Mesenchymal stem cell (in vitro differentiated cells and primary cell): ENCODE data around the gene RBM4.
A peak's percentile ranks its signal among the peaks of the same experiment; 100 is the strongest.
"Not testable (repeated sequence)": the region's sequence is repeated elsewhere in the genome, so short reads cannot be mapped to it uniquely, and the experiment has no call there.

Experiments
- DNase-seq: peaks from one replicate; pipeline ENCODE4 v3.0.0-alpha.2; 2013
- H2AFZ ChIP-seq: one replicate; pipeline ENCODE4 v1.6.1; 2013; ENCODE audit warnings: low read depth, mild to moderate bottlenecking, control low read depth, inconsistent platforms, low read length, moderate library complexity
- H2AK5ac ChIP-seq: 2 replicates; pipeline ENCODE4 v1.6.1; 2013; ENCODE audit warnings: low read length, moderate library complexity, mild to moderate bottlenecking, inconsistent platforms; ENCODE audit not compliant: severe bottlenecking
- H2BK120ac ChIP-seq: one replicate; pipeline ENCODE4 v1.6.1; 2013; ENCODE audit warnings: low read depth, mild to moderate bottlenecking, inconsistent platforms, low read length, moderate library complexity
- H2BK12ac ChIP-seq, 2 experiments: one replicate each; pipeline ENCODE4 v1.6.1; 2013; ENCODE audit warnings: inconsistent platforms in 2 of 2, low read length in 2 of 2, mild to moderate bottlenecking in 2 of 2, moderate library complexity in 2 of 2, control low read depth in 1 of 2
- H2BK15ac ChIP-seq: one replicate; pipeline ENCODE4 v1.6.1; 2013; ENCODE audit warnings: mild to moderate bottlenecking, low read depth, inconsistent platforms; ENCODE audit not compliant: poor library complexity, severe bottlenecking
- H2BK5ac ChIP-seq: 2 replicates; pipeline ENCODE4 v1.6.1; 2013; ENCODE audit warnings: low read depth, mild to moderate bottlenecking, low read length, control low read depth, inconsistent platforms; ENCODE audit not compliant: poor library complexity, severe bottlenecking
- H3K14ac ChIP-seq, 2 experiments: one replicate each; pipeline ENCODE4 v1.6.1; 2013; ENCODE audit warnings: inconsistent platforms in 2 of 2, low read length in 2 of 2, control low read depth in 1 of 2, mild to moderate bottlenecking in 1 of 2, moderate library complexity in 1 of 2
- H3K18ac ChIP-seq, 2 experiments: one replicate each; pipeline ENCODE4 v1.6.1; 2013; ENCODE audit warnings: inconsistent platforms in 2 of 2, low read length in 2 of 2, control low read depth in 1 of 2, low read depth in 1 of 2, mild to moderate bottlenecking in 1 of 2
- H3K23ac ChIP-seq, 2 experiments: one replicate each; pipeline ENCODE4 v1.6.1; 2013; ENCODE audit warnings: inconsistent platforms in 2 of 2, low read length in 2 of 2, mild to moderate bottlenecking in 2 of 2, moderate library complexity in 2 of 2, control low read depth in 1 of 2
- H3K27ac ChIP-seq: 2 replicates; pipeline ENCODE4 v1.5.1; 2013; ENCODE audit warnings: mild to moderate bottlenecking, moderate library complexity, low read length, control low read depth, inconsistent platforms; ENCODE audit not compliant: poor library complexity, severe bottlenecking
- H3K27me3 ChIP-seq, 2 experiments: 2 replicates each; pipeline versions ENCODE4 v1.6.1 to v1.7.0; 2013; ENCODE audit warnings: low read length in 2 of 2, mild to moderate bottlenecking in 2 of 2, moderate library complexity in 2 of 2, control low read depth in 1 of 2, inconsistent platforms in 1 of 2; ENCODE audit not compliant: control insufficient read depth in 1 of 2, insufficient read depth in 1 of 2
- H3K36me3 ChIP-seq, 2 experiments: 2 replicates each; pipeline versions ENCODE4 v1.6.1 to v1.7.0; 2013; ENCODE audit warnings: low read length in 2 of 2, control low read depth in 1 of 2, inconsistent platforms in 1 of 2, low read depth in 1 of 2, mild to moderate bottlenecking in 1 of 2; ENCODE audit not compliant: insufficient read depth in 2 of 2, control insufficient read depth in 1 of 2
- H3K4ac ChIP-seq, 2 experiments: one replicate each; pipeline ENCODE4 v1.6.1; 2013; ENCODE audit warnings: inconsistent platforms in 2 of 2, low read length in 2 of 2, mild to moderate bottlenecking in 2 of 2, moderate library complexity in 2 of 2, control low read depth in 1 of 2, low read depth in 1 of 2
- H3K4me1 ChIP-seq: 2 replicates; pipeline ENCODE4 v1.6.1; 2013; ENCODE audit warnings: low read depth, low read length, control low read depth; ENCODE audit not compliant: control insufficient read depth, insufficient read depth
- H3K4me2 ChIP-seq: 2 replicates; pipeline ENCODE4 v1.6.1; 2013; ENCODE audit warnings: low read length, mild to moderate bottlenecking, inconsistent platforms; ENCODE audit not compliant: poor library complexity, severe bottlenecking
- H3K4me3 ChIP-seq, 2 experiments: 2 replicates each; pipeline versions ENCODE4 v1.5.1 to v1.7.0; 2013; ENCODE audit warnings: low read length in 2 of 2, mild to moderate bottlenecking in 2 of 2, control low read depth in 1 of 2, low read depth in 1 of 2; ENCODE audit not compliant: insufficient read depth in 1 of 2
- H3K79me1 ChIP-seq: replicated peaks from 2 replicates; pipeline ENCODE4 v1.6.1; 2013; ENCODE audit warnings: mild to moderate bottlenecking, control low read depth, low read length, inconsistent platforms; ENCODE audit not compliant: poor library complexity, severe bottlenecking
- H3K9ac ChIP-seq: 2 replicates; pipeline ENCODE4 v1.7.0; 2013; ENCODE audit warnings: mild to moderate bottlenecking, low read length, moderate library complexity
- H3K9me3 ChIP-seq: 2 replicates; pipeline ENCODE4 v1.7.0; 2013; ENCODE audit warnings: mild to moderate bottlenecking, low read length; ENCODE audit not compliant: control insufficient read depth
- H4K8ac ChIP-seq: one replicate; pipeline ENCODE4 v1.6.1; 2013; ENCODE audit warnings: inconsistent platforms, mild to moderate bottlenecking, low read length, moderate library complexity
- H4K91ac ChIP-seq: one replicate; pipeline ENCODE4 v1.6.1; 2013; ENCODE audit warnings: mild to moderate bottlenecking, low read length, inconsistent platforms
- WGBS: methylation state at CpG from one replicate; pipeline ENCODE4 v1.1.7; 2013; ENCODE audit warnings: mixed read lengths; 5-methylcytosine and 5-hydroxymethylcytosine counted together

RBM4 gene

DNA sequence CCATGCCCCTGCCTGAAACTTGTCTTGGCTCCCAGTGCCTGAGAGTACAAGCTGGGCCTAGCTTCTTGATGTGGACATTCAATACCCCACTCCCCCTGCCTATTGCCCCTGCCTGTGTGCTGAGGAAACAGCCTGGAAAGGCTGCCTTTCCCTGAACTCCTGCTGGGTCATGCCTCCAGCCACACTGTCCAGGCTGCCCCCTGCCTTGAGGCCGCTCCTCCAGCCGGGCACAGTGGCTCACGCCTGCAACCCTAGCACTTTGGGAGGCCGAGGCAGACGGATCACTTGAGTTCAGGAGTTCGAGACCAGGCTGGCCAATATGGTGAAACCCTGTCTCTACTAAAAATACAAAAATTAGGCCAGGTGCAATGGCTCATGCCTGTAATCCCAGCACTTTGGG is 35.4 kb upstream of the RBM4 start:
- Histone ChIP-seq H3K9ac (no peak overlapping the region), H2BK15ac (no peak overlapping the region), H3K14ac (no peak overlapping the region), H3K79me1 (peaks cover 11% of the 10 kb centered on the region), H3K4me3 (no peak overlapping the region), H3K23ac (no peak overlapping the region), H3K36me3 (peaks cover 44 to 52% of the 10 kb centered on the region in 2 experiments), H4K8ac (no peak overlapping the region), H2BK5ac (no peak overlapping the region), H4K91ac (peak overlapping the region; percentile 52), H3K27ac (peak overlapping the region; percentile 29), H3K4ac (no peak overlapping the region), H2AK5ac (no peak overlapping the region), H3K9me3 (no peaks in the 10 kb centered on the region), H2BK120ac (no peak overlapping the region), H3K4me2 (no peak overlapping the region), H3K27me3 (no peaks in the 10 kb centered on the region), H2AFZ (no peak overlapping the region), H3K4me1 (peaks cover 22% of the 10 kb centered on the region), H3K18ac (no peak overlapping the region), H2BK12ac (no peak overlapping the region)
- WGBS, result 96% methylated on average over 6 of the region's 6 CpGs
- no peak for DNase-seq

GRCh38 chr11:66604155-66604554 is 34.3 kb upstream of the RBM4 start:
- Histone ChIP-seq H2AK5ac (no peak overlapping the region), H2BK15ac (no peak overlapping the region), H2BK12ac (no peak overlapping the region), H3K23ac (no peak overlapping the region), H3K79me1 (peaks cover 7% of the 10 kb centered on the region), H3K36me3 (peaks cover 39 to 48% of the 10 kb centered on the region in 2 experiments), H2BK5ac (no peak overlapping the region), H3K4me1 (peaks cover 21% of the 10 kb centered on the region), H3K27ac (no peak overlapping the region), H3K9me3 (no peaks in the 10 kb centered on the region), H3K4me2 (no peak overlapping the region), H3K9ac (no peak overlapping the region), H4K8ac (no peak overlapping the region), H3K18ac (no peak overlapping the region), H3K27me3 (no peaks in the 10 kb centered on the region), H4K91ac (no peak overlapping the region), H2BK120ac (no peak overlapping the region), H3K14ac (no peak overlapping the region), H3K4ac (no peak overlapping the region), H2AFZ (no peak overlapping the region), H3K4me3 (no peak overlapping the region)
- 93% methylated on average over 5 of the region's 5 CpGs for WGBS
- DNase-seq, result no peak

DNA sequence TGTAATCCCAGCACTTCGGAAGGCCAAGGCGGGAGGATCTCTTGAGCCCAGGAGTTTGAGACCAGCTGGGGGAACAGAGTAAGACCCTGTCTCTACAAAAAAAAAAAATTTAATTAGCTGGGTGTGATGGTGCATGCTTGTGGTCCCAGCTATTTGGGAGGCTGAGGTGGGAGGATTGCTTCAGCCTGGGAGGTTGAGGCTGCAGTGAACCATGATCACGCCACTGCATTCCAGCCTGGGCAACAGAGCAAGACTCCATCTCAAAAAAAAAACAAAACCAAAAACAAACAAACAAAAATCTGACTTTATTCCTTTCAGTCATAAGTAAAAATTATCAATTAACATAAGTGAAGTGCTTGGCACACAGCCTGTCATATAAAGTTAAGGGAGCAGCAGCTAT is 31.9 kb upstream of the RBM4 start:
- Histone ChIP-seq H3K36me3 (peaks cover 38 to 40% of the 10 kb centered on the region in 2 experiments), H3K9ac (peak overlapping the region; percentile 51), H3K4me1 (peaks cover 16% of the 10 kb centered on the region), H3K4me3 (peak overlapping the region in 1 of 2 experiments; percentile 2)
- 100% methylated on average over 2 of the region's 3 CpGs for WGBS
- not testable (repeated sequence) for H4K8ac ChIP-seq, H3K27me3 ChIP-seq, H2AK5ac ChIP-seq, H3K4me2 ChIP-seq, H3K23ac ChIP-seq, H3K18ac ChIP-seq, H2AFZ ChIP-seq, H3K4ac ChIP-seq, H3K14ac ChIP-seq, H4K91ac ChIP-seq, H2BK5ac ChIP-seq, H2BK15ac ChIP-seq, H2BK12ac ChIP-seq, H3K79me1 ChIP-seq, DNase-seq, H3K9me3 ChIP-seq, H2BK120ac ChIP-seq, H3K27ac ChIP-seq

- Histone ChIP-seq H3K9ac (peak overlapping the region; percentile 51), H2BK15ac (no peak overlapping the region), H3K18ac (no peak overlapping the region), H3K79me1 (no peaks in the 10 kb centered on the region), H4K8ac (no peak overlapping the region), H3K36me3 (peaks cover 38 to 40% of the 10 kb centered on the region in 2 experiments), H2BK120ac (no peak overlapping the region), H2BK5ac (peak overlapping the region; percentile 39), H3K4me3 (peak overlapping the region in 1 of 2 experiments; percentile 2), H3K4me2 (no peak overlapping the region), H3K4me1 (peaks cover 14% of the 10 kb centered on the region), H4K91ac (no peak overlapping the region), H2BK12ac (no peak overlapping the region), H3K27ac (peak overlapping the region; percentile 44), H2AK5ac (peak overlapping the region; percentile 55), H3K23ac (no peak overlapping the region), H3K27me3 (no peaks in the 10 kb centered on the region), H3K4ac (no peak overlapping the region), H3K9me3 (no peaks in the 10 kb centered on the region), H2AFZ (no peak overlapping the region), H3K14ac (no peak overlapping the region)
- no peak for DNase-seq
- 91% methylated on average over 7 of the region's 8 CpGs for whole genome bisulfite sequencing
Observed at GRCh38 chr11:66607126-66607834, 31.2 kb upstream of the RBM4 start.
